Psoas muscle (tissue), 8 donors: ENCODE data around the gene ZBTB7C. TPM values are rescaled to one million over a fixed set of nuclear protein-coding genes. Genes with fewer than 3 reads are reported as not detected.

Source experiments
- ATAC-seq, 4 donors: fragments of 200-7000 bp; cut with Tn5 transposase; one replicate each; pipeline ENCODE4 v1.9.1; 2020; ENCODE audit warnings: moderate library complexity in 3 of 4, mild to moderate bottlenecking in 2 of 4
- DNase-seq, 2 donors: peaks; one replicate each; pipeline ENCODE4 v3.0.0-alpha.2; 2020
- H3K27ac ChIP-seq: fragments of 200-600 bp; one replicate; pipeline ENCODE4 v1.8.0; 2022
- H3K27me3 ChIP-seq, 3 donors: fragments of 200-600 bp in 1 of 3; one replicate each; pipeline versions ENCODE4 v1.6.1 to v1.8.0; 2013 to 2022; ENCODE audit warnings: low read length in 2 of 3, mild to moderate bottlenecking in 2 of 3, moderate library complexity in 1 of 3; ENCODE audit not compliant: insufficient read depth in 3 of 3
- H3K36me3 ChIP-seq, 2 donors: fragments of 200-600 bp in 1 of 2; one replicate each; pipeline versions ENCODE4 v1.6.1 to v1.8.0; 2013 to 2022; ENCODE audit warnings: low read depth in 1 of 2, mild to moderate bottlenecking in 1 of 2, moderate library complexity in 1 of 2; ENCODE audit not compliant: insufficient read depth in 1 of 2
- H3K4me1 ChIP-seq: fragments of 200-600 bp; one replicate; pipeline ENCODE4 v1.8.0; 2022
- H3K4me3 ChIP-seq: fragments of 200-600 bp; one replicate; pipeline ENCODE4 v1.8.0; 2022; ENCODE audit warnings: mild to moderate bottlenecking
- H3K9me3 ChIP-seq: fragments of 200-600 bp; one replicate; pipeline ENCODE4 v1.8.0; 2022
- CTCF ChIP-seq: fragments of 200-600 bp; IDR thresholded peaks from one replicate; pipeline ENCODE4 v1.8.0; 2022; ENCODE audit warnings: antibody characterized with exemption
- WGBS, 3 donors: extraction: QIAGEN DNeasy Blood & Tissue Kit; methylation state at CpG; one replicate each; pipeline versions ENCODE4 v1.1.6 to v1.1.7; 2013; 5-methylcytosine and 5-hydroxymethylcytosine counted together
- intact Hi-C, 2 donors: fragments of 100-400 bp; cut with DNase I; formaldehyde crosslinking; loops; one replicate each; pipeline versions ENCODE4 v1.11.0 to v1.14.2; 2022
- polyA plus RNA-seq, 3 donors: library from polyadenylated mRNA; stranded (reverse); fragments of 200-250 nt; gene quantifications; one replicate each; pipeline ENCODE4 v1.2.3, GENCODE V29; 2013
- total RNA-seq, 4 donors: library from RNA; stranded (reverse); fragmentation: NEBNext Ultra II Directional in 2 of 4; extraction: Animal tissue kit (Norgen Biotek cat#: 25700) in 2 of 4; gene quantifications; one replicate each; pipeline versions ENCODE4 v1.2.1 to v1.2.4, GENCODE V29; 2021 to 2023
- donor health status: healthy with polysubstance abuse.
- donor health status: DM: no; HTN: no; CAD: no; lungs with moderate emphysema.
- donor health status: Bipolar disorder and iron deficiency.
- donor health status: healthy.
- donor health status: DM: yes; HTN: yes; CAD: no.
- donor health status: DM: no; HTN: no; CAD: no.
- donor health status: DM: no; HTN: no; CAD: no.
- donor health status: DM: yes; HTN: yes; CAD: no.

Gene ZBTB7C
- total and polyA plus RNA-seq, 7 donors, result 0.34 to 2.9 (median 0.78) TPM

GRCh38 chr18:48244530-48244929, 164.7 kb downstream of the ZBTB7C start:
- Histone ChIP-seq H3K9me3 (no peaks in the 10 kb centered on the region), H3K4me3 (no peak overlapping the region), H3K27me3 (no peaks in the 10 kb centered on the region), H3K36me3 (no peaks in the 10 kb centered on the region), H3K27ac (no peak overlapping the region), H3K4me1 (no peaks in the 10 kb centered on the region)
- no peak for ATAC-seq
- TF ChIP-seq CTCF, result no peak
- no peak for DNase-seq
- intact Hi-C loops, result no loop called here

- Histone ChIP-seq H3K36me3 (no peaks in the 10 kb centered on the region), H3K4me3 (no peak overlapping the region), H3K4me1 (no peaks in the 10 kb centered on the region), H3K9me3 (no peaks in the 10 kb centered on the region), H3K27ac (no peak overlapping the region), H3K27me3 (no peaks in the 10 kb centered on the region)
- no peak for DNase-seq
- no peak for ATAC-seq
- intact Hi-C loops, result no loop called here
- 51 to 63% (median 59%) methylated on average over 3 of the region's 3 CpGs for WGBS, 3 donors
- no peak for TF ChIP-seq CTCF
Observed at GRCh38 chr18:48238636-48239035, 170.5 kb downstream of the ZBTB7C start.

GRCh38 chr18:48238206-48238605, 171.0 kb downstream of the ZBTB7C start:
- H3K4me3 ChIP-seq, result no peak overlapping the region
- H3K36me3 ChIP-seq, result no peaks in the 10 kb centered on the region
- WGBS, 3 donors, result 83 to 88% (median 87%) methylated on average over 3 of the region's 3 CpGs
- TF ChIP-seq CTCF, result no peak
- DNase-seq, result no peak
- ATAC-seq, result no peak
- intact Hi-C loops, result no loop called here
- no peaks in the 10 kb centered on the region for H3K9me3 ChIP-seq
- no peaks in the 10 kb centered on the region for H3K27me3 ChIP-seq
- H3K4me1 ChIP-seq, result no peaks in the 10 kb centered on the region
- H3K27ac ChIP-seq, result no peak overlapping the region

- ATAC-seq, result no peak
Observed at GRCh38 chr18:48236822-48237221, 172.4 kb downstream of the ZBTB7C start.

More at GRCh38 chr18:48236822-48237221, 172.4 kb downstream of the ZBTB7C start:
- Histone ChIP-seq H3K4me1 (no peaks in the 10 kb centered on the region), H3K27me3 (no peaks in the 10 kb centered on the region), H3K36me3 (no peaks in the 10 kb centered on the region), H3K9me3 (no peaks in the 10 kb centered on the region), H3K27ac (no peak overlapping the region), H3K4me3 (no peak overlapping the region)
- intact Hi-C loops, result no loop called here
- 72 to 82% (median 74%) methylated on average over 2 of the region's 2 CpGs for WGBS, 3 donors
- no peak for DNase-seq
- no peak for TF ChIP-seq CTCF
